Endothelial cell of hepatic sinusoid (primary cell): ENCODE results near the gene DOK7.

Experiments
- in situ Hi-C: cut with HindIII; loops from 2 replicates; pipeline ENCODE4 v1.10.0; 2017; ENCODE audit warnings: low sequenced_read_pairs

The DOK7 gene, protein sequence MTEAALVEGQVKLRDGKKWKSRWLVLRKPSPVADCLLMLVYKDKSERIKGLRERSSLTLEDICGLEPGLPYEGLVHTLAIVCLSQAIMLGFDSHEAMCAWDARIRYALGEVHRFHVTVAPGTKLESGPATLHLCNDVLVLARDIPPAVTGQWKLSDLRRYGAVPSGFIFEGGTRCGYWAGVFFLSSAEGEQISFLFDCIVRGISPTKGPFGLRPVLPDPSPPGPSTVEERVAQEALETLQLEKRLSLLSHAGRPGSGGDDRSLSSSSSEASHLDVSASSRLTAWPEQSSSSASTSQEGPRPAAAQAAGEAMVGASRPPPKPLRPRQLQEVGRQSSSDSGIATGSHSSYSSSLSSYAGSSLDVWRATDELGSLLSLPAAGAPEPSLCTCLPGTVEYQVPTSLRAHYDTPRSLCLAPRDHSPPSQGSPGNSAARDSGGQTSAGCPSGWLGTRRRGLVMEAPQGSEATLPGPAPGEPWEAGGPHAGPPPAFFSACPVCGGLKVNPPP

DNA sequence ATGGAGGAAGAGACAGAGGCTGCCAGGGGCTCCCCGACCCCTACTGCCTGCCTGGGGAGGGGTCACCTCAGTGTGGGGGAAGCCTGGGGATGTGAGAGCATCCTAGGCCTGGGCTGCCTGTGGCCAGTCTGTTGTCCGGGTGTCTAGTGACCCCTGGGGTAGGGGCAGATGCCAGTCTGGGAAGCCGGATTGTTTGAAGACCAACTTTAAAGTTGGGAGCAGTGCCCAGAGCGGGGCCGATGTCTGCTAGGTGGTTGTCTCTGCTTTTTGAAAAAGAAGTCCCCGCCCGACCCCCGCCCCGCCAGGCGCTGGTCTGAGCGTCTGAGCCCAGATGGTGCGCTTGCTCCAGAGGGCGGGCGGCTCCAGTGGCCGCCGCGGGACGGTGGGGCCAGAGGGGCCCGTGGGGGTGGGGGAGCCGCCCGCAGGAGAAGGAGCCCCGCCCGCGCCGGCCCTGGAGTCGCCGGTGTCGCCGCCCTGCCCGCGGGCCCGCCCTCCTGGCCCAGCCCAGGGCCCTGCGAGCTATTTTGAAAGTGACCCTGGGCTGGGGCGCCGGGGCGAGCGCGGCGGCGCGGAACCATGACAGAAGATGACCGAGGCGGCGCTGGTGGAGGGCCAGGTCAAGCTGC lies at the start of gene DOK7:
TSS of gene DOK7 (plus strand) at position 517 of the 626 bp plus-strand sequence. CDS start at position 587, 70 bp downstream.
- in situ Hi-C loops: no loop called here

DNA sequence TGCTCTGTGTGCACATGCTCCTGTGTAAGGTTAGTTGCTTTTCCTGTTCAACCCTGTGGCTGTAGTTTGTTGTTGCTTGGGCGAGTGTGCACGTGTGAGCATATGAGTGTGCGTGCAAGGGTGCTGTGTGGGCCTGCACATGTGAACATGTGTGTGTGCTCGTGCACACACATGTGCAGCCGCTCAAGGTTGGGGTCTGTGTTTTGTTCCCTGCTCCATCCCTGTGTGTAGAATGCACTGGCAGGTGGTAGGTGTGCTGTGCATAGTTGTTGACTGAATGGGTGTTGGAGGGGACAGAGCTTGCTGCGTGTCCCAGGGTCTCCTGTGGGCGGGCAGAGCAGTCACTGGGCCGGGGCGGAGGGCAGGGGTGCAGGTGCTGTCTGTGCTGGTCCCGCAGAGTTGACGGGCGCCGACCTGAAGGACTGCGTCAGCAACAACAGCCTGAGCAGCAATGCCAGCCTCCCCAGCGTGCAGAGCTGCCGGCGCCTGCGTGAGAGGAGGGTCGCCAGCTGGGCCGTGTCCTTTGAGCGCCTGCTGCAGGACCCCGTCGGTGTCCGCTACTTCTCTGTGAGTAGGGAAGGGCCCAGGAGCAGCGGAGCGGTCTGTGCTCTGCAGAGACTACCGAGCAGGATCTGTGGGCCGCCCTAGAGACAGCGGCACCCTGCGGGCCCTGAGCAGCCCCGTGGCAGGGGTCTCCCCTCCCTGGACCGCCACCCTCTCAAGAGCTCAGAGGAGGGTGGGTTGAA lies 49.3 kb upstream of the DOK7 start:
- in situ Hi-C loops: no loop called here

DNA sequence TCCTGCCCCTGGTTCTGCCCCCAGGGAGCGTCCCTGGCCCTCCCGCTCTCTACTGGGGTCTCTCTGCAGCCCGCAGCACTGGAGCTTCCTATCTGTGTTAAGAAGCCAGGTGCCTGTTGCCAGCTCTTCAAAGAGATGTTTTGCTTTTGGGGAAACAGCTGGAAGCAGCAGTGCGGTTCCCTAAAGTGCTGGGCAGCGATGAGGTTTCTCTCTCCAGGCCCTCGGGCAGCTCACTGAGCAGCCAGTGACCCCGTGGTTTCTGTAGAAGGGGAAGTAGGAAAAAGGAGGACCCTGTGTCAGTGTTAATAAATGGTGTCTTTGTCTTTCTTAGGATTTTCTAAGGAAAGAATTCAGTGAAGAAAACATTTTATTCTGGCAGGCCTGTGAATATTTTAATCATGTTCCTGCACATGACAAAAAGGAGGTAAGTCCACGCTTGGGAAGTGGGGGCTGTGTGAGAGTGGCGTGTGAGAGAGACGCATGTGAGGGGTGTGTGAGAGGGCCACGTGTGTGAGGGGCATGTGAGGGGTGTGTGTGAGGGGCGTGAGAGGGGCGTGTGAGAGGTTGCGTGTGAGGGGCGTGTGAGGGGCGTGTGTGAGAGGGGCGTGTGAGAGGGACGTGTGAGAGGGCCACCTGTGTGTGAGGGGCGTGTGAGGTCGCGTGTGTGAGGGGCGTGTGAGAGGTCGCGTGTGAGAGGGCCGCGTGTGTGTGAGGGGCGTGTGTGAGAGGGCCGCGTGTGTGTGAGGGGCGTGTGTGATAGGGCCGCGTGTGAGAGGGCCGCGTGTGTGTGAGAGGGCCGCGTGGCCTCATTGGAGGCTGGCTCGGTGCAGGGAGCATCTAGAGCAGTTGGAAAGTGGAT lies 48.5 kb upstream of the DOK7 start:
- in situ Hi-C loops: no loop called here

DNA sequence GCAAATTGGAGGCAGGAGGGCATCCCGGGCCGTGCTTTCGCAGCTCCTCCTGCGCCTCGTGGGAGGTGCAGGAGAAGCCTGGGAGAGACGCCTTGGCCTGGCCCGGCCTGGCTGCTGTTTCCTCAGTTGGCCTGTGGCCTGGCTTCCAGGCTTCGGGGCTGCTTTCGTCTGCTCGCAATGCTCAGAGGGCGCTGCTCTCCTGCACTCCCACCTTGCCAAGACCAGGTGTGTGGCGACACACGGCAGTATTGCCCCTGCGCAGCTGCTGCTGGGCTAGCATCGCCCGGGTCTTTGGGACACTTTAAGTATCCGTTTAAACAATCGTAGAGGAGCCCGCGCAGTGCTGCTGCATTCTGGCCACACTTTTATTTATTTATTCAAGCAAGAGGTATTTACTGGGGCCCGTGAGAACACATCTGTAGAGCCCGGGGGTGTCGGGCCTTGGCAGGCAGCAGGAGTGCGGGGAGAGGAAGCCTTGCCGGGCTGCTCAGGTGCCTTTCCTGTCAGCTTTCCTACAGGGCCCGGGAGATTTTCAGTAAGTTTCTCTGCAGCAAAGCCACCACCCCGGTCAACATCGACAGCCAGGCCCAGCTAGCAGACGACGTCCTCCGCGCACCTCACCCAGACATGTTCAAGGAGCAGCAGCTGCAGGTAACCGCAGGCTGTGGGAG lies 47.5 kb upstream of the DOK7 start:
- in situ Hi-C loops: no loop called here

DNA sequence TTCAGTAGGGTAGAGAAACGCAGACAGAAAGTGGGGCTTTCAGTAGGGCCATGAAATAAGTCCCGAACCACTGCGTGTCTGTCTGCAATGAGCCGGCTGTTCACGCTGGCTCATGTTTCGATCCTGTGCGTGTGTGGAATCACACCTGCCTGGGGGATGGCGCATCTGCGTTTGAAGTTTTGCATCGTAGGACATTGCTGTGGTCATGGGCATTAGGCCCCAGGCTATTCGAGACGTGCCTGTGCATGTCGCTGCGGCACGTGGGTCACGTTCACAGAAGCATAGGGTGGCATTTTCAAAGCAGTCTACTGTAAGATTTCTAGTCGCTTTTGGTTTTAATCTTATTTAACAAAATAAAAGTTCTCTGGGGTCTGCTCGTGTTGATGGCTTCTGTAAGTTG lies 46.8 kb upstream of the DOK7 start:
- in situ Hi-C loops: no loop called here

DNA sequence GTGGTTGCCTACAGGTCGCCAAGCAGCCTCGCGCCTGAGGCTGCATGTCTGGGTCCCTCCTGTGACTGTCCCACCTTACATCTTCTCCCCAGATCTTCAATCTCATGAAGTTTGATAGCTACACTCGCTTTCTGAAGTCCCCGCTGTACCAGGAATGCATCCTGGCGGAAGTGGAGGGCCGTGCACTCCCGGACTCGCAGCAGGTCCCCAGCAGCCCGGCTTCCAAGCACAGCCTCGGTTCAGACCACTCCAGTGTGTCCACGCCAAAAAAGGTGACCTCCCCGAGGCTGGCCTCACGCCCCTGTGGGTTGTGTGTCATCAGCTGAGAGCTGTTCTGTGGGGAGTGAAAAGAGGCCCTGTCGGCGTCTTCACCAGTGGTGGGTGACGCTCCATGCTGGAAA lies 46.3 kb upstream of the DOK7 start:
- in situ Hi-C loops: no loop called here

DNA sequence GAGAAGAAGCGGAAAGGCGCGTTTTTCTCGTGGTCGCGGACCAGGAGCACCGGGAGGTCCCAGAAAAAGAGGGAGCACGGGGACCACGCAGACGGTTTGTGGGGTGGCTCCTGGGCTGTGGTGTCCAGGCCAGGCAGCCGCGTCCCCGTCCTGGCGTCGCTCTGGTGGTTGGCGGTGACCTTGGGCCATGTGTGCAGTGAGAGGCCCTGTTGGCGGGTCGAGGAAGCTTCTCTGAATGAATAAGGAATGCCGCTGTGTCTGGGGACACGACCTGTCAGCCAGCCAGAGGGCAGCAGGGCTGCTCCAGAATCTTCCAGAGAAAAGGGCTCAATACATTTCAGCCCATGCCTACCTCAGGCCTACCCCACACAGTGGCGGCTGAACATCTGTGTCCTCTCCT lies 45.7 kb upstream of the DOK7 start:
- in situ Hi-C loops: no loop called here

DNA sequence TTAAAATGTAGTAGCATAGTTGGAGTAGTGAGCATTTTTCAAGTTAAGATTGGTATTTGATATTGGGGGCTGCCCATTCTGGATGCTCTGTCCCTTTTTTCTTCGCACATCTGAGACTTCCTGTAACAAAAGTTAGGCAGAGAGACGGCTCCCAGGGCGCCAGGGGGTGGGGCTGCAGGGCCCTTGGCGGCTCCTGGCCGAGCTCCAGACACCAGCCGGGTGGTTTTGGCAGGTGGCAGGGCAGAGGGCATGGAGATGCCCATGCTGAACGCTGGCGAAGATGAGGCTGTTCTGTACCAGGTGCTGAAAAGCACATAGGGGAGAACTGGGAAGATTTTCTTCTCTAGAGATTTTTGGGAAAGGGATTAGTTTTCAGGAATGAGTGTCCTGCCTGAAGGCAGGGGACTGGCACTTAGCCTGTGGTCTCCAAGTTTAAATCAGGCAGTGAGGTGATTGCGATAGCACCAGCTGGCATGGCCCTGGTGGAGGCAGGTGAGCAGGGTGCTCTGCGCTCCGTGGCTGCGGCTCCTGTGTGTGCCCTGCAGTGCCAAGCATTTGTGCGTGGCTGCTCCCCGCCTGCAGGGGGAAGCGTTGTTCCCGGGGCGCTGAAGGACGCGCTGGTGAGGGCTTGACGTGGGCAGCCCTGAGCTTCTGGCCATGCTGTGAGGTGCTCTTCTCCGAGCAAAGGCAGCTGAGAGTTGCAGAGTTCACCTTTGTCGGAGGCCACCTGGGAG lies 44.9 kb upstream of the DOK7 start:
- in situ Hi-C loops: no loop called here

DNA sequence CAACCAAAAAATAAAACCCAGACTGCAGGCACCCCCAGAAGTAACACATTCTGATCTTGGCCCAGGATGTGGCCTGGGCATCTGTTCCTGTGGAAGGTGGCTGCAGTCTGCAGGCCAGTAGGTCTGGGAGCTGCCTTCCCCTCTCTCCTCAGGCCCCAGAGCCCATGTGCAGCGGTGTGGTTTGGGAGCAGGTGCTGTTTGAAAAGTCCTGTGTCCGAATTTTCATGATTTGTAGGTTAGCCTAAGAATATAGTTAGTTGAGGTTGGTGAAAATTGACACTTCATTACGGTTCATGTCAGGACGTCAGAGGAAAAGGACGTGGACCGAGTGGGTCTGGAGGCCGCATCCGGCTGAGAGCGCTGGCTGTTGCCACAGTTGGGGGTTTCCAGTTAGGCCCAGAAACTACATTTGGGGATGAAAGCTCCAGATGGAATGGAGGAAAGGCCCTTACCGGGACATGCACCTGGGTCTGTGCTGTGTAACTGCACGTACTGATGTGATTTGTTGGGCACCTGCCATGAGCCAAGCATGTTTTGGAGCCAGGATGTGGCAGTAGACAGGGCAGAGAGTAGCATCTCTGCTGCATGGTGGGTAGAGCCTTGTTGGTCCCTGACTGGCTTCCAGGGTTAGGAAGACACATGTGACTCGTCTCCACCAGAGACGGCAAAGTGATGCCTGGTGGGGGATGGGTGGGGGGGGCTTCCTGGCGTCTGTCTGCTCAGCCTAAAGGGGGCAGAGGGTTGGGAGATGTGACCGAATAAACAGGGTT lies 43.1 kb upstream of the DOK7 start:
- in situ Hi-C loops: no loop called here

DNA sequence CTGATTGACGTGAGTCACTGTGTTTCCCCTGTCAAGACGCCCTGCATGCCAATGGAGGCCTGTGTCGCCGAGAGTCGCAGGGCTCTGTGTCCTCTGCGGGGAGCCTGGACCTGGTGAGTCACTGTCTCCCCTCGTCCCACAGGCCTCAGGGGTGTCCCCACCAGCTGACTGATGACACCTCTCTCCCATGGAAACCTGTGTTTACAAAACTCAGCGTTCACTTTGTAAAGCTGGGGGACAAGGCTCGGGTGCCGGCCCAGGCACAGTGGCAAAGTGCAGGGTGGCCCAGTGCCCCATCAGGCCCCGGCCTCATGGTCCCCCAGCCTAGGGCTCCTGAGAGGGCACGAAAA lies 42.5 kb upstream of the DOK7 start:
- in situ Hi-C loops: no loop called here

DNA sequence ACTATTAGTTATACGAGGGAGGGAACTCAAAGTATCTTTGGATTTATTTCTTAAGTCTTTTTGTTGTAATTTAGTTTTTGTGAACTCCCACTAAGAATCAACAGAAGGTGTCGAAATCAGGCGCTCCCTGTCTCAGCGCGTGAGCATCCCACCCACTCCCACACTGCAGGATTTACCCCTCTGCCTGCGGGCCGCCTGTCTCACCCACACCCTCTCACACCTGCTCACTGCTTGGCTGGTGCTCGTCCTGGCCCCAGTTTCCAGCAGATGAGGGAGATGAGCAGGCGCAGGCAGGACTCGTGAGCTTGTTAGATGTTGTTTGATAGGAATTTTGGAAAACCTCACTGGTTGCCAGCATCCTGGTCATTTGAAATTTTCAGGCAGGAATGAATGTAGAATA lies 42.1 kb upstream of the DOK7 start:
- in situ Hi-C loops: no loop called here

DNA sequence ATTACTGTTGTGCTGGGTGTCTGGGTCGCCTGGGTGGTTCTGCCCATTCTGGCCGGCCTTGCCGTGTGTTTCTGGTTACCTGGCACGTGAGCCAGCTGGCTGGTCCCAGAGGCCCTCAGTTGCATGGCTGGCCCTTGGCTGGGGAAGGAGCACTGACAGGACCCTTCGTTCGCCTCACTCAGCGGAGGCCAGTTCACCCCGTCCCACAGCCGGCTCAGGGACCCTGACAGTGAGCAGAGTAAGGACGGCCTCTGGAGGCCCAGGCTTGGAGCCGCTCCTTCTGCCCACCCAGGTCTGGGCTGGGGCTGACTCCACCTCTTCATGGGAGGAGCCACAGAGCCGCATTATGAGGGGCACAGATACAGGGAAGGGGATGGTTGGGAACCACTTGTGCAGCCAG lies 41.6 kb upstream of the DOK7 start:
- in situ Hi-C loops: no loop called here

DNA sequence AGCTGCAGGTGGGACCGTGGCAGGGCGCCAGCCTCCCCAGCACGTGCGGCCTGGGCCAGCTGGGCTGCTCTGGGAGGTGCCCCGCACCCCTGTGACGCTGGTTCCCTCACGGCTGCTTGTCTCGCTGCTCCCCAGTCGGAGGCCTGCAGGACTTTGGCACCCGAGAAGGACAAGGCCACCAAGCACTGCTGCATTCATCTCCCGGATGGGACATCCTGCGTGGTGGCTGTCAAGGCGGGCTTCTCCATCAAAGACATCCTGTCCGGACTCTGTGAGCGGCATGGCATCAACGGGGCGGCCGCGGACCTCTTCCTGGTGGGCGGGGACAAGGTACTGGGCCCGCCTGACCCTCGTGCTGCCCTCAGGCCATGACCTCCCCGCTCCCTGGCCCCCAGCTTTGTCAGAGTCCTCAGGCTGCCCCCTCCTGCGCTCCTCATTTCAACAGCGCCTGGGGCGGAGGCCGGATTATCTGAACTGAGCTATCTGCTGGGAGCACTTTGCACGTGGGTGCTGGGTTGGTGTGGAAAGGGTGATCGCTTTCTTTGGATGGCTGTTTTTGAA lies 40.8 kb upstream of the DOK7 start:
- in situ Hi-C loops: no loop called here

DNA sequence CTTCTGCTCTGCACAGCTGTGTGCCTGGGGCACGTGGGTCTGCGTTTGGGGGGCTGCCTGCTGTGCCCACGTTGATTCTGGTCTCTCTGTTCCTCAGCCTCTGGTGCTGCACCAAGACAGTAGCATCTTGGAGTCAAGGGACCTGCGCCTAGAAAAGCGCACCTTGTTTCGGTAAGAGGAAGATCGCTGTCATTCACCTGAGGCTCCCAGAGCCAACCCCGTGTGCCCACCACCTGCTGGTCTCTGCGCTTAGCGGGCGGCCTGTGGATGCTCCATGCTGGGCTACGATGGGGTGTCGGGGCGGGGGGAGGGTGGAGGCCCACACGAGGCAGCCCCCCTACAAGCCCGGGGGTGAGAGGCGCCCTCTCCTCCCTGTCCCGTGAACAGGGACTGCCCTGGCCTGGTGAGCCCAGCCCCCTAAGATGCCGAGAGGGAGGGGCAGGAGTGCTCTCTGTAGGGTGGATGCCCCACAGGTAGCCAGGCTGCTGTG lies 40.3 kb upstream of the DOK7 start:
- in situ Hi-C loops: no loop called here

DNA sequence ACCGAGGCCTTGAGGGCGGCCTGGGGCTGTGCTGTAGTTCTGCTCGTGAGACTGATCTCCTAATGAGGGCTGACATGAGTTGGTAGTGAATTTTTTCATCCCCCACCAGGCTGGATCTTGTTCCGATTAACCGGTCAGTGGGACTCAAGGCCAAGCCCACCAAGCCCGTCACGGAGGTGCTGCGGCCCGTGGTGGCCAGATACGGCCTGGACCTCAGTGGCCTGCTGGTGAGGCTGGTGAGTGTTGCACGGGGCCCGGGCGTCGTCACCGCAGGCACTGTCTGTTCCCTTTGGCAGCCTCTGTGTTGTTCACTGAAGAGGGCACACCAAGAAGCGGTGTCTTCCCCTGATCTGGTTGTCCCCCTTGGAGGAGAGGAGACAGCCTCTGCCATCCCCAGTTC lies 39.7 kb upstream of the DOK7 start:
- in situ Hi-C loops: no loop called here

DNA sequence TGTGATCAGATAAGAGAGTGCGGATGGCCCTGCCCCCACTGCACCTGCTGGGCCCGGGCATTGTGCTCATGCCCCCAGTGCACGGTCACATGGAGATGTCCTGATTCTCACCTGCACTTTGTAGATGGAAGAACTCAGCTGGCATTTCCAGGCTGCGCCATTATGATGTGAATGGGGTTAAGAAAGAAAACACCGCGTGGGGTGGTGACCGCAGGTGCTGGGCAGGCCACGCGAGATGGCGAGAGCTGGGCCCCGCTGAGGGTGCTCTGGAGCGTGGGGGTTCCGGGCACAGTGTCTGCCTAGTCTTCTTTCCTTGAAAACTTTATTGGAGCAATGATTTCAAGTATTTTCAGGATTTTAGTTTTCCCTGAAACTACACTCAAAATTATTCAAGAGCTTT lies 39.2 kb upstream of the DOK7 start:
- in situ Hi-C loops: no loop called here

DNA sequence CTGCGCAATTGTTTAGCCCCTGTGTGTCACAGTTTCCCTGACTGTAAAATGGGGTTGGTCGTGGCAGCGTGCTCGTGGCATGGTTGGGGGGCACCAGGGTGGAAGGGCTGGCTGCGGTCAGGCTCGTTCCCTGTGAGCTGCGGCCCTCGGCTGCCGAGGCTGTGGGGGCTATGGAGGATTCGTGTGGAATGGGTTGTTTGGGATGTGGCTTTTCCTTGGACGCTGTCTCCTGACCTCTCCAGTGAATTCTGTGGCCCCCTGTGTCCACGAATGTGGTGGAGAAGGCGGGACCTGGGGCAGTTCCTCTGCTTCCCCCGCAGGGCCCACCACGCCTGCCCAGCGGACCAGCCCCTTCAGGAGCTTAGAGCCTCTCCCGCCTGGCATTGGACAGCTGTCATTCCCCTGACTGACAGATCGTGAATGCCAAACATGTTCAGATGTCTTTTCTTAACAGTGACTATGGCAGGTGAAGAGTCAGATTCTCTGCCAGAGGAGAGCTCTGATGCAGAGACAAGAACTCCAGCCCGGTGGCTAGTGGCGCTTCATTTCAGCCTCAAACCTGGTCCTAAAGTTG lies 38.5 kb upstream of the DOK7 start:
- in situ Hi-C loops: no loop called here

DNA sequence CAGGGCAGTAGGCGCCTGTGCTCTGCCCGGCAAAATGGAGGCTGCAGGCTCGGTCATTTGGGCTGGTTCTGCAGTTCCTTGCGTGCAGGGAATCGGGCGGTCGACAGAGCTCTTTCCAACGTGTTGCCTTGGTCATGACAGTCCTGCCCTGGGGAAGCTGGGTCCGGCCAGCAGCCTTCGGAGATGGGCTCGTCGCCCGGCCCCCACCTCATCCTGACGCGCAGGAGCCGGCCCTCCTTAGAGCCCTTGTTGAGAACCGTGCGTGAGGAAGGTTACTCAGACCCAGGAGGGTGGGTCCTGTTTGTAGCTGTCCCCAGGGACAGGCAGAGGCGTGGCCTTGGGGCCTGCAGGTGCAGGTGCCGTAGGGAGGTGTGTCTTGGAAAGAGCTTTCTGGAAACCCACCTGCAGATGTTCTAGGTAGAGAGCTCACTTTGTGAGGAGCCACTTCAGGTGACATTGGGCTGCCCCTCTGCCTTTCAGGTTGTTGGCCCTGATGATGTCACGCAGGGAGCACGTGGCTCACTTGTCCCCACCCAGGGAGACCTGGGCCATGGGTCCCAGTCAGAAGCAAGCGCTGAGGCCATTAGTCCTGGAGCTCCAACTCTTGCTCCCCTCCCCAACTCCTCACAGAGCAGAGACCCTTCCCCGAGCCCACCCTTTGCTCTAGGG lies 36.5 kb upstream of the DOK7 start:
- in situ Hi-C loops: no loop called here
